AG04449 (cell line): ENCODE measurements around the gene MRPL53.
A peak's percentile ranks its signal among the peaks of the same experiment; 100 is the strongest.
"Not testable (repeated sequence)": the region's sequence is repeated elsewhere in the genome, so short reads cannot be mapped to it uniquely, and the experiment has no call there.

Source experiments
- CTCF ChIA-PET: fragments of 350-600 bp; formaldehyde crosslinking; extraction: SDS; loops from one replicate; lab custom pipeline; 2021; ENCODE audit warnings: antibody characterized with exemption; lab: Yijun Ruan, JAX
- POLR2A ChIA-PET: fragments of 400-600, 350-600 bp; formaldehyde crosslinking; extraction: SDS; loops from one replicate; lab custom pipeline; 2020; ENCODE audit warnings: antibody characterized with exemption, inconsistent platforms; lab: Yijun Ruan, JAX
- DNase-seq: peaks from one replicate; pipeline ENCODE4 v3.0.0-alpha.2; 2010; ENCODE audit warnings: low read depth, low spot score
- H3K4me3 ChIP-seq: 2 replicates; pipeline ENCODE4 v1.5.1; 2011; ENCODE audit warnings: low read depth, mild to moderate bottlenecking, control low read depth, low read length
- CTCF ChIP-seq: IDR thresholded peaks from one replicate; pipeline ENCODE4 v1.5.1; 2011; ENCODE audit warnings: mild to moderate bottlenecking, moderate library complexity, low read length, control low read depth, inconsistent platforms; ENCODE audit not compliant: insufficient read depth; ENCODE audit errors: missing control alignments

MRPL53 gene

GRCh38 chr2:74491648-74492544 is 19.4 kb upstream of the MRPL53 start:
- no peak for TF ChIP-seq CTCF
- ChIA-PET CTCF (interaction anchor here (2.7 to 15.3 kb wide), 2 partner anchors 8 to 92 kb away, joined by 22 to 401 read pairs; partner anchors contain the start of genes CCDC142 and TTC31), POLR2A (no interaction called here)
- H3K4me3 ChIP-seq, result no peak overlapping the region
- DNase-seq, result no peak

DNA sequence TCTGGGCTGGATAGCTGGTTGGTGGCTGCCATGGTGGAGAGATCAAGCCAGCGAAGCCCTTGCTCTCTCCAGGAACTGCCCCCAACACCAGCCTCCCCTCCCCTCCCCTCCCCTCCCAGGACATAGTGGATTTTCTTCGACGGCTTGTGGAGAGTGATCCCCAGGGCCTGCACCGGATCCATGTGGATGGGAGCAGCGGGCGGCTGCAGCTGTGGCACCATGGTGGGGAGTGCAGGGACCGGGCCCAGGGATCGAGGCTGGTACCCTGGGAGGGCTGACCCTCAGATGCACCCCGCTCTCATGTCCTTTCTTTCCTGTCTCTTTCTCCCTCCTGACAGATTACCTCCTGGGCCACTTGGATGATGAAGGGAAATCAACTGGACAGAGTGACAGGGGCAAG is 17.4 kb upstream of the MRPL53 start:
- ChIA-PET CTCF (interaction anchor here (0.8 to 15.3 kb wide), 5 partner anchors 9 to 98 kb away, joined by 3 to 401 read pairs (median 3); no protein-coding TSS in a partner anchor), POLR2A (interaction anchor here (1.1 kb wide), 1 partner anchor 9 kb away, joined by 3 read pairs; no protein-coding TSS in a partner anchor)
- H3K4me3 ChIP-seq, result no peak overlapping the region
- no peak for TF ChIP-seq CTCF
- DNase-seq, result no peak

GRCh38 chr2:74488643-74489481 is 16.4 kb upstream of the MRPL53 start:
- ChIA-PET POLR2A (interaction anchor here (0.7 to 1.1 kb wide), 3 partner anchors 8 to 88 kb away, joined by 3 read pairs; no protein-coding TSS in a partner anchor), CTCF (interaction anchor here (0.6 to 15.3 kb wide), 7 partner anchors 10 to 97 kb away, joined by 3 to 401 read pairs (median 4); partner anchors contain the start of gene PCGF1)
- no peak for TF ChIP-seq CTCF
- H3K4me3 ChIP-seq, result no peak overlapping the region
- no peak for DNase-seq

GRCh38 chr2:74486141-74486540 is 13.7 kb upstream of the MRPL53 start:
- POLR2A ChIA-PET, result no interaction called here
- no peak for TF ChIP-seq CTCF

GRCh38 chr2:74483675-74484164 is 11.2 kb upstream of the MRPL53 start:
- CTCF ChIA-PET, result interaction anchor here (0.6 to 15.3 kb wide), 18 partner anchors 9 to 154 kb away, joined by 3 to 401 read pairs (median 10); partner anchors contain the start of genes AUP1, HTRA2, INO80B and LBX2
- POLR2A ChIA-PET, result interaction anchor here (1.2 to 3.1 kb wide), 4 partner anchors 17 to 104 kb away, joined by 3 to 10 read pairs (median 6); partner anchors contain the start of genes AUP1 and HTRA2
- DNase-seq, result not testable (repeated sequence)
- H3K4me3 ChIP-seq, result peak overlapping the region; percentile 99

More at GRCh38 chr2:74486141-74486540, 13.7 kb upstream of the MRPL53 start:
- CTCF ChIA-PET, result interaction anchor here (0.9 to 15.3 kb wide), 2 partner anchors 98 to 235 kb away, joined by 3 to 401 read pairs; no protein-coding TSS in a partner anchor
- DNase-seq, result no peak
- no peak overlapping the region for H3K4me3 ChIP-seq
